Fibroblast of pulmonary artery (primary cell): ENCODE measurements around the gene TTC21A.
A peak's percentile ranks its signal among the peaks of the same experiment; 100 is the strongest.
"Not testable (repeated sequence)": the region's sequence is repeated elsewhere in the genome, so short reads cannot be mapped to it uniquely, and the experiment has no call there.

Experiments
- DNase-seq: peaks from one replicate; pipeline ENCODE4 v3.0.0-alpha.2; 2010; ENCODE audit warnings: low read depth
- H3K4me3 ChIP-seq: replicated peaks from 2 replicates; pipeline ENCODE4 v1.5.1; 2011; ENCODE audit warnings: low read depth, mild to moderate bottlenecking, control low read depth, low read length, moderate library complexity
- TF ChIP-seq, protein P1 (sequence below): IDR thresholded peaks from 2 replicates; pipeline ENCODE4 v1.5.1; 2011; ENCODE audit warnings: mild to moderate bottlenecking, control low read depth, low read length, inconsistent platforms; ENCODE audit errors: missing control alignments

TTC21A gene, protein sequence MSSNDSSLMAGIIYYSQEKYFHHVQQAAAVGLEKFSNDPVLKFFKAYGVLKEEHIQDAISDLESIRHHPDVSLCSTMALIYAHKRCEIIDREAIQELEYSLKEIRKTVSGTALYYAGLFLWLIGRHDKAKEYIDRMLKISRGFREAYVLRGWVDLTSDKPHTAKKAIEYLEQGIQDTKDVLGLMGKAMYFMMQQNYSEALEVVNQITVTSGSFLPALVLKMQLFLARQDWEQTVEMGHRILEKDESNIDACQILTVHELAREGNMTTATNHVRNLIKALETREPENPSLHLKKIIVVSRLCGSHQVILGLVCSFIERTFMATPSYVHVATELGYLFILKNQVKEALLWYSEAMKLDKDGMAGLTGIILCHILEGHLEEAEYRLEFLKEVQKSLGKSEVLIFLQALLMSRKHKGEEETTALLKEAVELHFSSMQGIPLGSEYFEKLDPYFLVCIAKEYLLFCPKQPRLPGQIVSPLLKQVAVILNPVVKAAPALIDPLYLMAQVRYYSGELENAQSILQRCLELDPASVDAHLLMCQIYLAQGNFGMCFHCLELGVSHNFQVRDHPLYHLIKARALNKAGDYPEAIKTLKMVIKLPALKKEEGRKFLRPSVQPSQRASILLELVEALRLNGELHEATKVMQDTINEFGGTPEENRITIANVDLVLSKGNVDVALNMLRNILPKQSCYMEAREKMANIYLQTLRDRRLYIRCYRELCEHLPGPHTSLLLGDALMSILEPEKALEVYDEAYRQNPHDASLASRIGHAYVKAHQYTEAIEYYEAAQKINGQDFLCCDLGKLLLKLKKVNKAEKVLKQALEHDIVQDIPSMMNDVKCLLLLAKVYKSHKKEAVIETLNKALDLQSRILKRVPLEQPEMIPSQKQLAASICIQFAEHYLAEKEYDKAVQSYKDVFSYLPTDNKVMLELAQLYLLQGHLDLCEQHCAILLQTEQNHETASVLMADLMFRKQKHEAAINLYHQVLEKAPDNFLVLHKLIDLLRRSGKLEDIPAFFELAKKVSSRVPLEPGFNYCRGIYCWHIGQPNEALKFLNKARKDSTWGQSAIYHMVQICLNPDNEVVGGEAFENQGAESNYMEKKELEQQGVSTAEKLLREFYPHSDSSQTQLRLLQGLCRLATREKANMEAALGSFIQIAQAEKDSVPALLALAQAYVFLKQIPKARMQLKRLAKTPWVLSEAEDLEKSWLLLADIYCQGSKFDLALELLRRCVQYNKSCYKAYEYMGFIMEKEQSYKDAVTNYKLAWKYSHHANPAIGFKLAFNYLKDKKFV (N-terminal part only)

DNA sequence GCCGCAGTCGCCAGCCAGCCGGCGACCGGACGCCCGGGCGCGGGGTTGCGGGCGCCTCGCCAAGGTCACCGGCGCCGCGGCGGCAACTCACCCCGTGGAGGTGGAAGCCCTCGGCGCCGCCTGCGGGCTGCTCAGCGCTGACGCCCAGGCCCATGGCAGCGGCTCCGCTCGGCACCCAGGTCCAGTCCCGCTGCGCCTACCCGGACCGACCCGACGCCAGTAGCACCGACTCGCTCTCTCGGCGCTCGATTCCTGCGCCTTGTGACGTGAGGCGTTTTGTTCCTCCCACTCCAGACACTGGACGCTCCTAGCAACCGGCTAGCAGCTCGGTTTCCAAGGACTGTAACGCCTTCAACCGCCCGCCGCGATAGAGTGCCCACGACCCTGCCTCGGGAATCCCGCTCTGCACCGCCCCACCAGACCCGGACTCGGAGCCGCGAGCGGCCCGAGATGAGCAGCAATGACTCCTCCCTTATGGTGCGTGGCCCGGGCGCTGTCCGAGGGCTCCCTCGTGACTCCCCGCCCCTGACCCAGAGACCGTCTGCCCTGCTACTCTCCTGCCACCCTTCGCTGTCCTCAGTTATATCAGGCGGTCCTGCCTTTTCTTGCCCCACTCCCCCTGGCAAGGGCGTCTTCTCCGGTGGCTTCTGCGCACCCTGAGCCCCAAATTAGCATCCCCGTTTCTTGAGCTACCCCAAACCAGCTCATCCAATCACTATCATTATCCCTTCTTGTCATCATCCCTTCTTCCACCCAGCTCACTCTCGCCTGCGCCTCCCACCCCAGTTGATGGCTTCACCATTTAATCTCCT lies at the start of gene TTC21A, which contains the start of gene GORASP1:
TTC21A (plus strand) TSS at position 293 of the 812 bp plus-strand sequence; CDS start at position 451, 158 bp downstream.
GORASP1 (minus strand) TSS at position 240 of the 812 bp plus-strand sequence; CDS start at position 154, 86 bp downstream.
- peak within 1 kb of the TSS; percentile 90 for H3K4me3 ChIP-seq
- peak; percentile 88 for DNase-seq
- TF ChIP-seq, protein P1, sequence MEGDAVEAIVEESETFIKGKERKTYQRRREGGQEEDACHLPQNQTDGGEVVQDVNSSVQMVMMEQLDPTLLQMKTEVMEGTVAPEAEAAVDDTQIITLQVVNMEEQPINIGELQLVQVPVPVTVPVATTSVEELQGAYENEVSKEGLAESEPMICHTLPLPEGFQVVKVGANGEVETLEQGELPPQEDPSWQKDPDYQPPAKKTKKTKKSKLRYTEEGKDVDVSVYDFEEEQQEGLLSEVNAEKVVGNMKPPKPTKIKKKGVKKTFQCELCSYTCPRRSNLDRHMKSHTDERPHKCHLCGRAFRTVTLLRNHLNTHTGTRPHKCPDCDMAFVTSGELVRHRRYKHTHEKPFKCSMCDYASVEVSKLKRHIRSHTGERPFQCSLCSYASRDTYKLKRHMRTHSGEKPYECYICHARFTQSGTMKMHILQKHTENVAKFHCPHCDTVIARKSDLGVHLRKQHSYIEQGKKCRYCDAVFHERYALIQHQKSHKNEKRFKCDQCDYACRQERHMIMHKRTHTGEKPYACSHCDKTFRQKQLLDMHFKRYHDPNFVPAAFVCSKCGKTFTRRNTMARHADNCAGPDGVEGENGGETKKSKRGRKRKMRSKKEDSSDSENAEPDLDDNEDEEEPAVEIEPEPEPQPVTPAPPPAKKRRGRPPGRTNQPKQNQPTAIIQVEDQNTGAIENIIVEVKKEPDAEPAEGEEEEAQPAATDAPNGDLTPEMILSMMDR = no peak

DNA sequence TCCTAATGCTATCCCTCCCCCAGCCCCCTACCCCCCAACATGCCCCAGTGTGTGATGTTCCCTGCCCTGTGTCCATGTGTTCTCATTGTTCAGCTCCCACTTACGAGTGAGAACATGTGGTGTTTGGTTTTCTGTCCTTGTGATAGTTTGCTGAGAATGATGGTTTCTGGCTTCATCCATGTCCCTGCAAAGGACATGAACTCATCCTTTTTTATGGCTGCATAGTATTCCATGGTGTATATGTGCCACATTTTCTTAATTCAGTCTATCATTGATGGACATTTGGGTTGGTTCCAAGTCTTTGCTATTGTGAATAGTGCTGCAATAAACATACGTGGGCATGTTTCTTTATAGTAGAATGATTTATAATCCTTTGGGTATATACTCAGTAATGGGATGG lies 46.3 kb upstream of the TTC21A start:
- DNase-seq, H3K4me3 ChIP-seq: not testable (repeated sequence)

DNA sequence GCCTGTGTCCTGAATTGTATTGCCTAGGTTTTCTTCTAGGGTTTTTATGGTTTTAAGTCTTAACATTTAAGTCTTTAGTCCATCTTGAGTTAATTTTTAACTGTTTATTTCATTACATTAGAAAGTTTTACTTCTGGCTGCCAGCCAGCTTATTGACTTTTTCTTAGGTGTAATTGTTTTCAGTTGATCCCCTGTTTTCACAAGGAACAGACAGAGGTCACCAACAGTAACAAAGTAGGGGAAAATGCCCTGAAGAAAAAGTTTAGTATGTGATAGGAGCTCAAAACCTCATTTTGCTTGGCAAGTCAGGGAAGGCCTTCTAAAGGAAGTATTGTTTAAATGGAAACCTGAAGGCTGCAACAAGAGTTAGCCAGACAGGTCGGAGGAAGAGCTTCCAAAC lies 45.3 kb upstream of the TTC21A start:
- no peak for DNase-seq
- TF ChIP-seq, protein P1 = no peak
- no peak overlapping the region for H3K4me3 ChIP-seq

DNA sequence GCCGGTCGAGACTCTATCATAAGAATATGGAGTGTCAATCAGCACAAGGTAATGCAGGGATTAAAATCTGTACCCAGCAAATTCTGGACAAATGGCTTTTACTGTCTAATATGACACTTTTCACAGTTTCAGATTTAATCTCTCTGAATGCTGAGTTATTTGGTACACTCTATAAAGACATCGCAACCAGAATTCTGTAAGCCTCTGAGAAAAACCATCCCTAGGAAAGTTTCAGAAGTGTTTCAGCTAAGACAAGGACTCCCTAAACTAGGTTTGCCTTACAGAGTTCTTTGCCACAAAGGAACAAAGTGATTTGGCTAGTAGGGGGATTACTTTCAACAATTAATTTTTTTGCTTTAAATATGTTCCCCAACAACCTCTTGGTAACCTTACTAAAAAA lies 44.3 kb upstream of the TTC21A start:
- no peak overlapping the region for H3K4me3 ChIP-seq
- TF ChIP-seq, protein P1 = no peak
- DNase-seq = no peak

DNA sequence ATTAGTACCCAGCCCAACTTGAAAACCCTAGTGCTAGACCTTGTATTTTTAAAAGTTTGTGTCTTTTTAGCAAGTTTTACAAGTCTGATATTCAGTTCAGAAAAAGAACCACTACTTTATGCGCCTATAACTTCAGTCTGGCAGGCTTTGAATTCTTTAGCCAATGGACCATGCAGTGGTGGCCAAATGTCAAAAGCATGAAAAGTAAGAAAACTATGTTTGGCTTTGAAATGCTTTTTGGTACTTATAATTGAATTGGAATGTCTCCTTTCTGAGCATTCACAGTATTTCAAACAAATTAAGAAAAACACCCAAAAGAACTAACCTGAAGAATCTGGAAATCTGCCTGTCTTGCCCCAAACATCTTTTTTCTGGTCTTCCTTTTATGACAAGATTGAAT lies 42.8 kb upstream of the TTC21A start:
- no peak for DNase-seq
- TF ChIP-seq, protein P1 = no peak

DNA sequence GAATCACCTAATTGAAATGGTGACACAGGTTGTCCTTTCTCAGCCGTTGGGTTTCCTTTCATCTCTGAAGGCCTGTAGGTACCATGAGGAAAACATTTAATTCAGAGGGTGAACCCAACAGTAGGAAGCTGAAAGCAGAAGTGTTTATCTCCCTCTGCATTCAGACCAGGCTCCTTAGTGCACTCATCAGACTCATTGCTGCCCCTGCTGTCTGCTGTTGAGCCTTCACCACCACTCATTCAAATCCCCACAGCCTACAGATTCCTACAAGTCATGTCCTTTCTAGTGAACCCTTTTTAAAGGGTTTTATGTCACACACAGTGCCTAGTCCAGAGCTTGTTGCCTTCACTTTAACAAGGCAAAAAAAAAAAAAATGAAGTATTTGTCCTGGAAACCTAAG lies 42.3 kb upstream of the TTC21A start:
- TF ChIP-seq, protein P1 = peak; percentile 60
- H3K4me3 ChIP-seq = no peak overlapping the region
- peak; percentile 48 for DNase-seq

More for the DNA sequence above, 42.8 kb upstream of the TTC21A start:
- H3K4me3 ChIP-seq = no peak overlapping the region
